ACHN (cell line): ENCODE measurements around the gene XCL2.
"Not testable (repeated sequence)": the region's sequence is repeated elsewhere in the genome, so short reads cannot be mapped to it uniquely, and the experiment has no call there.

Source experiments
- DNase-seq: peaks from one replicate; pipeline ENCODE4 v3.0.0-alpha.2; 2015
- in situ Hi-C: cut with HindIII; loops from 2 replicates; pipeline ENCODE4 v1.10.0; 2017; ENCODE audit warnings: low sequenced_read_pairs, low pct_ligation_motif_present, low pct_unique_long_range_greater_than_20kb

Gene XCL2, protein sequence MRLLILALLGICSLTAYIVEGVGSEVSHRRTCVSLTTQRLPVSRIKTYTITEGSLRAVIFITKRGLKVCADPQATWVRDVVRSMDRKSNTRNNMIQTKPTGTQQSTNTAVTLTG

DNA sequence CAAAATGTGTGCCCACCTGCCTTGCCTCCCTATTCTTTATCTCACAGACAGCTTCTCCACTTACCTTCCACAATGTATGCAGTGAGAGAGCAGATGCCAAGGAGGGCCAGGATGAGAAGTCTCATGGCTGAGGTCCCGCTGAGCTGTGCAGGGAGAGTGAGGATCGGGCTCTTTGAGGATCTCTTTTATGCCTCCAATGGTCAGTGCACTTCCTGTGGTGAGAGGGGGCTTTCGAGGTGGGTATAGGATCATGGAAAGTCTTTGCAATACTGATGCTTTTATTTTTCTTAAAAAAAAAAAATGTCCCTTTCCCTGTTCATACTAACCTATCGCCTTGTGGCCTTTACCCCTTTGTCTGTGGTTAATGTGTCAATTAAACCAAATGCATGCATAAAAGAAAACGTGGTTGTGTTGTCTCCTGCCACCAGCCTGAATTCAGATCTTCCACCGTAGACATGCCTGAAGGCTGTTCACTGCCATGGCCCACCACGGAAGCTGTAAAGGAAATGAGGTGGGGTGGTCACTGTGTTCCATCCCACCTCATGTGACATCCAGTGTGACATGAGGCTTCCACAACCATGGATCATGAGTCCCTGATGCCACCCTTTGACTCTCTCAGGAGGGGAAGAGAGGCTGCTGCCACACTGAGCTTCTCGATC is at the start of gene XCL2:
XCL2 (minus strand) TSS at position 158 of the 659 bp plus-strand sequence; CDS start at position 125, 33 bp downstream.
- DNase-seq, in situ Hi-C loops: not testable (repeated sequence)

DNA sequence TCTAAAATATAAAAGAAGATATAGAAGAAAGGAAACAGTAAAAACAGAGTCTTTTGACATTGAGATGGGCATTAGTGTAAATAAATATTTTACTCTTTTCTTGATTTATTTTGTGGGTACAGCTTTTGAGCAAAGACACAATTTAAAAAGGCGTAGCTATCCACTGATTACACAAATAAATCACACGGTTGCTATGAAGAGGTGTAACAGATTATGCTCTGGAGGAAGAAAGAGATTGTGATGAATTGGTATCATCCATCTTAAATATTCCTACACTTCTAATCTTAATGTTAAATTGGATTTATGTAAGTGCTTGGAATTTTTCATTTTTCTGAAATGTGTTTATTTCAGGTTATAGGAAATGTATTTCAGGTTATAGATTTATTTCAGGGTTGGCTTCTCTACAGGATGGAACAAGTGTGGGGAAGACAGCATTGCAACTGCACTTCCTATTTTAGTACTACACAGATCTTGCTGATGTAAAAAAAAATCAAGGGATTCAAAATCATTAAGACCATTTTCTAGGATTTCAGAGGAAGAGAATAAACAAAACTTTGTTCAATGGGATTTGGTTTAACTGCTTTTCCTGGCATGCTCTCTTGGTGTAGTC is 47.9 kb upstream of the XCL2 start:
- in situ Hi-C loops: no loop called here

GRCh38 chr1:168591066-168591465 is 47.3 kb upstream of the XCL2 start:
- in situ Hi-C loops: no loop called here
- no peak for DNase-seq

More for the DNA sequence above, 47.9 kb upstream of the XCL2 start:
- DNase-seq: no peak

GRCh38 chr1:168589167-168589566 is 45.4 kb upstream of the XCL2 start:
- in situ Hi-C loops: no loop called here

GRCh38 chr1:168585937-168586336 is 42.1 kb upstream of the XCL2 start:
- in situ Hi-C loops: no loop called here
- no peak for DNase-seq

More at GRCh38 chr1:168589167-168589566, 45.4 kb upstream of the XCL2 start:
- DNase-seq: no peak

DNA sequence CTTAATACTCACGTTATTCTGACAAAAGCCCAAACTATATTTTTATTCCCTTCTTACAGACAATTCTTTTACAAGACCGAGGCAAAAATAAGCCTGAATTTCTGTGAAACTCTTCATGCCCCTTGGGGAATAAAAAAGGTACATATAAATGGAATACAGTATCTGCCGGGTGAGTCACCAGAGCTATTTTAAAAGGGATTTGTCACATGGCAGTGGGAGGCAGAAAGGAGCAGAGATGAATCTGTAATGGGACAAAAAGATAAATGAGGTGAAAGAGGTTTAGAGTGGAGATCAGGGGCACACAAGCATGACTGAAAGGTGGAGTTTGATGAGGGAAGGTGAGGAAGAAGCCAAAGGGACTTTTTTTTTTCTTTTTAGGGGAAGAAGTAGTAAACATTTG is 41.4 kb upstream of the XCL2 start:
- in situ Hi-C loops: no loop called here
- peak; percentile 8 for DNase-seq

- in situ Hi-C loops: no loop called here
- DNase-seq: no peak
Measured at GRCh38 chr1:168583571-168583970, 39.8 kb upstream of the XCL2 start.

DNA sequence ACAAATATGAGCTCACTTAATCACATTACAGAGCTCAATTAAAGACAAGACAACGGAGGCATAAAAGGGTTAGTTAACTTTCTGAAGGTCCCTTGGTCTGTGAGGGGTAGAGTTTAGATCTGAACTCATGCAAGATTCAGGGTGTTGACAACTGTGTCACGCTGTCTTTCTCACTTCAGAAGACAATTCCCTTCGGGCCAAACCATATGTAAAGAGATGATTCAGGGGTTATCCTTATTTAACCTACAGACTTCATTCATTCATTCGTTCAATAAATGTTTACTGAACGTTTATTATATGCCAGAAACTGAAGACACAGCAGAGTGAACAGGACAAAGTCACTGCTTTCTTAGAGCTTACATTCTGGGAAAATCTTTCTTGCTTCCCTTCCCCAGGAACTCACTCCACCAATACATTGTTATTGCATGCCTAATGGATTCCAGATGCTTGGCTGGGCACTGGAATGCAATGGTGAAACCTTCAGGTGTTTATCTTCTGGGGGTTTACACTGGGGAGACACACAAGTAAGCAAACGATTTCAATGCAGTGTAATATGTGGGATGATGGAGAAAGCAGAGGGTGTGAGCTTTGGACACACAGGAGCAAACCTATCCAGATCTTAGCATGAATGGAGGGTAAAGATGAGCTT is 39.0 kb upstream of the XCL2 start:
- DNase-seq: peak; percentile 9
- in situ Hi-C loops: no loop called here

GRCh38 chr1:168581817-168582572 is 38.2 kb upstream of the XCL2 start:
- in situ Hi-C loops: no loop called here
- no peak for DNase-seq

DNA sequence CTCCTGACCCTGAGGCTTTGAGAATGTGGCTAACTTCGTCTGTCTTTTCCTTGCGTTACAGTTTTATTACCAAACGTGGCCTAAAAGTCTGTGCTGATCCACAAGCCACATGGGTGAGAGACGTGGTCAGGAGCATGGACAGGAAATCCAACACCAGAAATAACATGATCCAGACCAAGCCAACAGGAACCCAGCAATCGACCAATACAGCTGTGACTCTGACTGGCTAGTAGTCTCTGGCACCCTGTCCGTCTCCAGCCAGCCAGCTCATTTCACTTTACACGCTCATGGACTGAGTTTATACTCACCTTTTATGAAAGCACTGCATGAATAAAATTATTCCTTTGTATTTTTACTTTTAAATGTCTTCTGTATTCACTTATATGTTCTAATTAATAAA is 37.2 kb upstream of the XCL2 start:
- in situ Hi-C loops, DNase-seq: not testable (repeated sequence)

GRCh38 chr1:168580290-168580689 is 36.5 kb upstream of the XCL2 start:
- DNase-seq, in situ Hi-C loops: not testable (repeated sequence)

GRCh38 chr1:168578531-168579185 is 34.9 kb upstream of the XCL2 start:
- DNase-seq, in situ Hi-C loops: not testable (repeated sequence)

GRCh38 chr1:168576245-168576688 is 32.5 kb upstream of the XCL2 start, which contains the start of gene XCL1:
TSS of gene XCL1 (plus strand) at chr1:168576605. CDS start at chr1:168576638, 33 bp downstream.
- in situ Hi-C loops, DNase-seq: not testable (repeated sequence)

DNA sequence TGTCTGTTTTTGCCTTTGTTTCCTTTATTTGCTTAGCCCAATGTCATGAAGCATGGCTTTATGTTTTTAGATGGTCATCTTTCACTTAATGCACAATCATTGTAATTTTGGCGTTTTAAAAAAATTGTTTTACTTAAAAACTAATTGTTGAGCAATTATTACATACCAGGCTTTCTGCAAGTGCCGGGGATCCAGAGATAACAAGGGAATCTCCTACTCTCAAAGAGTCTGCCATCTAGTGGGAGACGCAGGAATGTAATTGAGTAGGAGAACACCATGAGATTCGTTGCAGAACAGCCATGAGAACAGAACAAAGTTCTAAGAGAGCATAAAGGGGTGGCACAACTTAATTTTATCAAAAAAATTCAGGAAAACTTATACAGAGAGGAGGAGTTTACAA is 30.4 kb upstream of the XCL2 start:
- peak; percentile 43 for DNase-seq
- in situ Hi-C loops: not testable (repeated sequence)

DNA sequence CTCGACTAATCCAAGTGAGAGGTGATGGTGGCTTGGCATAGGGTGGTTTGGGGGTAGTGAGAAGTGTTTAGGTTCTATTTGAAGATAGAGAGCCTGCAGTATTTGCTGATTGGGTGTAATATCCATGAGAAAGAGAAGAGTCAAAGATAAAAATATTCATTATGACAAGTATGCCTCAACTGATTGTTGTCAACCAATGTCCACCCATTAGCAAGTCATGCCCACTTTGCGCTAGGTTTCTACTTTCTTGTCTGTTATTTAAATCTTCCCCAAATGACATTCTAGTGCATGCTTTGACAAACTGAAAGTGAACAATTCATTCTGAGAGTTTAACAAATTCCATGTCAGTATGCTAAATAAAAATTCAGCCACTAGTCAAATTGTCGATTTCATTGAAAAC is 28.8 kb upstream of the XCL2 start:
- in situ Hi-C loops: no loop called here
- DNase-seq: no peak

- no peak for DNase-seq
- in situ Hi-C loops: no loop called here
Measured at GRCh38 chr1:168570652-168571051, 26.9 kb upstream of the XCL2 start.

GRCh38 chr1:168568346-168568745 is 24.5 kb upstream of the XCL2 start:
- DNase-seq: no peak
- in situ Hi-C loops: no loop called here

DNA sequence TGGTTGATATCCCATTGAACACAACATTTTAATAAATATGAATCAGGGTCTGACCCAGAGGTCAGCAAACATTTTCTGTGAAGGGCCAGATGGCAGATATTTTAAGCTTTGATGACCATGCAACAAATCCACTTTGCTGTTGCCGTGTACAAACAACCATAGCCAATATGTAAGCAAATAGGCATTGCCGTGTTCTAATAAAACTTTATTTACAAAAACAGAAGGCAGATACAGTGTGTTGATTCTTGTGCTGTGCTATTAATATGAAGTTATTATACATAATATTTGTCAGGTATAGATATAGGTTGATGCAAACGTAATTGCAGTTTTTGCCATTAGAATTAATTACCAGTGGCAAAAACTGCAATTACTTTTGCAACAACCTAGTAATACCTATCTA is 23.8 kb upstream of the XCL2 start:
- no peak for DNase-seq
- in situ Hi-C loops: no loop called here
